ENCODE results near the gene INSM2.

INSM2 gene

GRCh38 chr14:35576260-35576659 lies 42.3 kb downstream of the INSM2 start:
- Mint-ChIP-seq H3K36me3 (peaks cover 17% of the 10 kb centered on the region), H3K4me1 (ENCODE audit: low read depth) (peaks cover 2% of the 10 kb centered on the region), H3K27me3 (no peaks in the 10 kb centered on the region), H3K9me3 (ENCODE audit: low read depth) (no peaks in the 10 kb centered on the region), H3K27ac (no peak overlapping the region), H3K4me3 (no peak overlapping the region)

DNA sequence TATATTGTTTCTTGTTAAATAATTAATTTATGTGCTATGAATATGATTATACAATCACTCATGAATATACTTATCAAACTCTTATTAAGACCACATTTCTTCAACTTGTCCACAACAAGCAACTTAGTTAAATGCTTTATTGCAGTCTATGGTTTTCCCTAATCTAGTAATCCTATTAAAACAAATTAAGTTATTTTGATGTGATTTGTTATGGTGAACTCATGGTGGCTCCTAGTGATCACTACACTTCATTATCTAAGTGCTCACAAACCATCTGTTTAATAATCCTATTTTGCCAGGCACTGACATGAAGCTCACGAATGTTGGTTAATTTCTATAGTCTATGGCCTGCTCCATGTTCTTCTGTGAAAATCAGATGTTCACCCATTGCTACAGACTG lies 42.9 kb downstream of the INSM2 start:
- Mint-ChIP-seq H3K36me3 (peaks cover 18% of the 10 kb centered on the region), H3K9me3 (ENCODE audit: low read depth) (no peaks in the 10 kb centered on the region), H3K27ac (no peak overlapping the region), H3K4me1 (ENCODE audit: low read depth) (peaks cover 2% of the 10 kb centered on the region), H3K4me3 (no peak overlapping the region), H3K27me3 (no peaks in the 10 kb centered on the region)

- Mint-ChIP-seq H3K4me3 (no peak overlapping the region), H3K36me3 (peaks cover 22% of the 10 kb centered on the region), H3K27me3 (no peaks in the 10 kb centered on the region), H3K27ac (no peak overlapping the region), H3K4me1 (ENCODE audit: low read depth) (peaks cover 2% of the 10 kb centered on the region), H3K9me3 (ENCODE audit: low read depth) (no peaks in the 10 kb centered on the region)
These were observed 44.2 kb downstream of the INSM2 start for GRCh38 chr14:35578135-35578534.

- Mint-ChIP-seq H3K36me3 (peaks cover 27% of the 10 kb centered on the region), H3K9me3 (ENCODE audit: low read depth) (no peaks in the 10 kb centered on the region), H3K4me1 (ENCODE audit: low read depth) (peaks cover 2% of the 10 kb centered on the region), H3K4me3 (no peak overlapping the region), H3K27ac (no peak overlapping the region), H3K27me3 (no peaks in the 10 kb centered on the region)
These were observed 44.7 kb downstream of the INSM2 start for GRCh38 chr14:35578639-35579038.

Measured in activated naive CD8-positive, alpha-beta T cell (primary cell).